Measurements from ENCODE around the gene PLXNA4.

The PLXNA4 gene

DNA sequence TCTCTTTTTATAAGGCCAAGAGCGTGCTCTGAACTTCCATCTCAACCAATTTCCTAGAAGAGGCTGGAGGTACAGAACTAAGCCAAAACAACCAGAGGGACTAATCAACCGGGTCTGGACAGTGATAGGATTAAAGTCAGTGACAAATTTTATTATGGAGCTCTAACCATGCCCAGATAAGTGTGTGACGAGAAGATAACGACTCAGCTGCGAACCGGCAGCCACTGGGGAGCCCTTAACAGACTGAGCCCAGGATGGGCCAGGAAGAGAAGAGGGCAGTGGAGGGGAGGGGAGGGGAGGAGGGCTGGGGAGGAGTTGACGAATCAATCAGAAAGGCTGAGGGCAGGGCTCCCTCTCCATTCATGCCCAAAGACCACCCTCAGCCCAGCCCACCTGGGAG is 119.9 kb downstream of the PLXNA4 start:
- TF ChIP-seq EZH2phosphoT487 (IDR thresholded peaks at IDR 0.05; ENCODE audit: low read depth), result no peak
- TF ChIP-seq, protein P1, sequence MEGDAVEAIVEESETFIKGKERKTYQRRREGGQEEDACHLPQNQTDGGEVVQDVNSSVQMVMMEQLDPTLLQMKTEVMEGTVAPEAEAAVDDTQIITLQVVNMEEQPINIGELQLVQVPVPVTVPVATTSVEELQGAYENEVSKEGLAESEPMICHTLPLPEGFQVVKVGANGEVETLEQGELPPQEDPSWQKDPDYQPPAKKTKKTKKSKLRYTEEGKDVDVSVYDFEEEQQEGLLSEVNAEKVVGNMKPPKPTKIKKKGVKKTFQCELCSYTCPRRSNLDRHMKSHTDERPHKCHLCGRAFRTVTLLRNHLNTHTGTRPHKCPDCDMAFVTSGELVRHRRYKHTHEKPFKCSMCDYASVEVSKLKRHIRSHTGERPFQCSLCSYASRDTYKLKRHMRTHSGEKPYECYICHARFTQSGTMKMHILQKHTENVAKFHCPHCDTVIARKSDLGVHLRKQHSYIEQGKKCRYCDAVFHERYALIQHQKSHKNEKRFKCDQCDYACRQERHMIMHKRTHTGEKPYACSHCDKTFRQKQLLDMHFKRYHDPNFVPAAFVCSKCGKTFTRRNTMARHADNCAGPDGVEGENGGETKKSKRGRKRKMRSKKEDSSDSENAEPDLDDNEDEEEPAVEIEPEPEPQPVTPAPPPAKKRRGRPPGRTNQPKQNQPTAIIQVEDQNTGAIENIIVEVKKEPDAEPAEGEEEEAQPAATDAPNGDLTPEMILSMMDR (IDR thresholded peaks at IDR 0.05; ENCODE audit: low read depth, low read length), result no peak
- Histone ChIP-seq H3K4me1 (ENCODE audit: low read length) (no peaks in the 10 kb centered on the region), H3K9ac (ENCODE audit: low read length) (no peak overlapping the region), H3K4me2 (ENCODE audit: low read length) (no peak overlapping the region), H3K27ac (ENCODE audit: low read length) (no peak overlapping the region), H4K20me1 (ENCODE audit: insufficient read depth, low read length) (no peaks in the 10 kb centered on the region), H2AFZ (ENCODE audit: low read depth, low read length) (no peak overlapping the region), H3K4me3 (ENCODE audit: low read length) (no peak overlapping the region), H3K36me3 (replicated peaks; ENCODE audit: low read depth, low read length) (no peaks in the 10 kb centered on the region), H3K9me3 (ENCODE audit: insufficient read depth, low read length) (no peaks in the 10 kb centered on the region), H3K27me3 (ENCODE audit: low read depth, low read length) (peaks cover 37% of the 10 kb centered on the region), H3K79me2 (ENCODE audit: low read length) (no peaks in the 10 kb centered on the region)

DNA sequence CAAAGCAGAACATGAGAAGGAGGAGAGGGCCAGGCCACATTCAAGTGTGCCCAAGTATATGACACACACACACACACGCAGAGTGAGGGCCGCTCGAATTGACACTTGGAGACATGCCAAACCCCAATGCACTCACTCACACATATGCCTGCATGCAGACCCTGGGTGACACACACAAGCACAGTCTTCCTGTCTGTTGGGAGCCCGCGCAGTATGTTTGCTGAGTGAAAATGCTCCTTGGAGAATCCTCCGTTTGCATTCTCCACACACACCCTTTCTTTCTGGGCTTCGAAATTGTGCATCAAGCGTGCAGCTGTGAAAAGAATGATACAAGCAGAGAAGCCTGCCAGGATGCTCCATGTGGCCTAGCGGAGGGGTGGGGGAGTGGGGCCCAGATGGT is 120.9 kb downstream of the PLXNA4 start:
- H3K9me3 ChIP-seq (ENCODE audit: insufficient read depth, low read length), result no peaks in the 10 kb centered on the region
- H3K27me3 ChIP-seq (ENCODE audit: low read depth, low read length), result peaks cover 28% of the 10 kb centered on the region
- H3K27ac ChIP-seq (ENCODE audit: low read length), result no peak overlapping the region
- H3K4me3 ChIP-seq (ENCODE audit: low read length), result no peak overlapping the region
- no peak overlapping the region for H3K4me2 ChIP-seq (ENCODE audit: low read length)
- no peaks in the 10 kb centered on the region for H3K79me2 ChIP-seq (ENCODE audit: low read length)
- H3K9ac ChIP-seq (ENCODE audit: low read length), result no peak overlapping the region
- no peak overlapping the region for H2AFZ ChIP-seq (ENCODE audit: low read depth, low read length)
- no peaks in the 10 kb centered on the region for H3K36me3 ChIP-seq (replicated peaks; ENCODE audit: low read depth, low read length)
- no peaks in the 10 kb centered on the region for H3K4me1 ChIP-seq (ENCODE audit: low read length)
- no peaks in the 10 kb centered on the region for H4K20me1 ChIP-seq (ENCODE audit: insufficient read depth, low read length)
- TF ChIP-seq, protein P1 (IDR thresholded peaks at IDR 0.05; ENCODE audit: low read depth, low read length), result no peak
- TF ChIP-seq EZH2phosphoT487 (IDR thresholded peaks at IDR 0.05; ENCODE audit: low read depth), result no peak

DNA sequence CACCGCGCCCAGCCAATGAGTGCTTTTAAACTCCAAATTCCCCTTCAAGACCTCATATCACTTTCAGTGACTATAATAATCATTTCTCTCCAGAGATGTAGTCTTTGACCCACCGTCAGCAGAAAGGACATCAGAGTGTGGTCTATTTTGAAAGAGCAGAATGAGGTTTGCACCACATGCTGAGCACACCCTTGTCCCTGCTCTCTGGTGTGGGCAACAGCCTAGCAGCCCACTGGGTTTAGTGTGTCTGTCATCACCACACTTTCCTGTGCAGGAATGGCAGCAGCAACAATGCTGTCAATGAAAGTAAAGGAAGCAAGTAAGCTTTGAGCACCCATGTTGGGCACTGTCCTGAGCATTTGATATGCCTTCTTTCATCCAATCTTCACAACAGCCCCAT is 122.4 kb downstream of the PLXNA4 start:
- Histone ChIP-seq H3K27me3 (ENCODE audit: low read depth, low read length) (peaks cover 28% of the 10 kb centered on the region), H3K9ac (ENCODE audit: low read length) (no peak overlapping the region), H3K9me3 (ENCODE audit: insufficient read depth, low read length) (no peaks in the 10 kb centered on the region), H2AFZ (ENCODE audit: low read depth, low read length) (no peak overlapping the region), H3K36me3 (replicated peaks; ENCODE audit: low read depth, low read length) (no peaks in the 10 kb centered on the region), H3K4me2 (ENCODE audit: low read length) (no peak overlapping the region), H3K27ac (ENCODE audit: low read length) (no peak overlapping the region), H3K79me2 (ENCODE audit: low read length) (no peaks in the 10 kb centered on the region), H4K20me1 (ENCODE audit: insufficient read depth, low read length) (no peaks in the 10 kb centered on the region), H3K4me1 (ENCODE audit: low read length) (no peaks in the 10 kb centered on the region), H3K4me3 (ENCODE audit: low read length) (no peak overlapping the region)
- TF ChIP-seq EZH2phosphoT487 (IDR thresholded peaks at IDR 0.05; ENCODE audit: low read depth), result no peak
- TF ChIP-seq, protein P1 (IDR thresholded peaks at IDR 0.05; ENCODE audit: low read depth, low read length), result no peak

DNA sequence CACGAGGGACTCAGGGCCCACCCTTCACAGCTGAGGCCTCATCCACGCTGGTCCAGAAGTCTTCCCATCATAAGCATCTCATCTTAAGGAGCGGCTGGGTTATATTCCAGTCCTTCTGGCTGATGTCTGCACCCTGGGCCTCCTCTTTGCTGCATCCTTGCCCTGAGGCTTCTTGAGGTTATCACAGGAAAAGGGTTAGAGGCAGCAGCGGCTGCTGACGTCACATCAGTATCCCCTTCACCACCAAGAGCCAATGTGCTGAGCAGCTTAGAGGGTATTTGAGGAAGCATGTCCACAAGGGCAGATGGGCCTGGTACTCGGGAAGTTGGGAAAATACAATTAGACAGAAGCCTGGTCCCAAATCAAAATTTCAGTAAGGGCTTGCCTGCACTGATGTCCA is 125.1 kb downstream of the PLXNA4 start:
- Histone ChIP-seq H3K79me2 (ENCODE audit: low read length) (no peaks in the 10 kb centered on the region), H3K4me2 (ENCODE audit: low read length) (no peak overlapping the region), H3K4me3 (ENCODE audit: low read length) (no peak overlapping the region), H3K27me3 (ENCODE audit: low read depth, low read length) (peaks cover 18% of the 10 kb centered on the region), H2AFZ (ENCODE audit: low read depth, low read length) (no peak overlapping the region), H3K4me1 (ENCODE audit: low read length) (peaks cover 4% of the 10 kb centered on the region; the same call in 1 of the 2 replicates), H3K9me3 (ENCODE audit: insufficient read depth, low read length) (no peaks in the 10 kb centered on the region), H3K9ac (ENCODE audit: low read length) (no peak overlapping the region), H3K36me3 (replicated peaks; ENCODE audit: low read depth, low read length) (no peaks in the 10 kb centered on the region), H4K20me1 (ENCODE audit: insufficient read depth, low read length) (no peaks in the 10 kb centered on the region), H3K27ac (ENCODE audit: low read length) (no peak overlapping the region)
- TF ChIP-seq, protein P1 (IDR thresholded peaks at IDR 0.05; ENCODE audit: low read depth, low read length), result no peak
- TF ChIP-seq EZH2phosphoT487 (IDR thresholded peaks at IDR 0.05; ENCODE audit: low read depth), result no peak
